ENCODE measurements around the gene PDXK.

The PDXK gene

DNA sequence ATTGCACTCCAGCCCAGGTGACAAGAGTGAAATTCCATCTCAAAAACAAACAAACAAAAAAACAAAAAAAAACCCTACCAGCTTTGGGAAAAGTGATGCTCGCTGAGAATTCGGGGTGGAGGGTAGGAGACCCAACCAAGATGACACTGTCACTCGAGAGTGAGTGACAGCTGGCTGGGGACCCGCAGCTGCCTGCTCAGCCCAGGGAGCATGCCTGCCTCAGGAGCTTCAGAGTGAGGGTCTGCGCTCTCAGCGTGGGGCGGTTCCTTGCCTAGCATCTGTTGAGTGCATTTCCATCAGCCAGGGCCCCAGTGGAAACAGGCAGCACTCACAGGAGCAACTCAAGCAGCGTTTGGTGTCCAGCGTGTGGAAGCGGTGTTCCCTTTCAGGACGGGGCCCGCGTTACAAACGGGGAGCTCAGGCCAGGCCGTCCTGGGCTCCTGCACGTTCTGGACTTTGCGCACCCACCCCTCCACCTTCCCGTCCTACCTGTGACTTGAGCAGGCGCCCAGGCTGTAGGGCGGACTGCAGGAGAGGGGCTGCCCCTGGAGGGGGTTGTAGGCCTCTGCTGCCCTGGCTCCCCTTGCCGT lies 51.2 kb downstream of the PDXK start:
- no peak for ATAC-seq

DNA sequence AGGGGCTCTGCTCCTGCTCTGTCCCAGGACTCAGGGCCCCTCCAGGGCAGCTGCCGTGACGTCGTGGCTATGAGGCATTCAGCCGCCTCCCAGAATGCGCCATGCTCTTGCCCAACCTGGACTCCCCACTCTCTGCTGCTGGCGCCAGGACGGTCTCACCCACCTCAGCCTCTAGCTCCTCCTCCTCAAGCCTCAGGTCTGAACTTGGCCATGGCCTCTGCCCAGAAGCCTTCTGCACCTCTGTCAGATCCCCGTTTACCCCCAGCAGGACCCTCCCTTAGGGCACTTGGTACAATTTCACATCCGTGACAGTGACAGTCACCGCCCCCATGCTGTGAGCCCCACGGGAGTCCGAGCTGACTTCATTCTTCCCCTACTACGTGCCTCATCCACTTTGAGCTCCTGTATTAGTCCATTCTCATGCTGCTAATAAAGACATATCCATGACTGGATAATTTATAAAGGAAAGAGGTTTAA lies 52.3 kb downstream of the PDXK start:
- Mint-ChIP-seq H3K27ac (no peak overlapping the region), H3K4me1 (peaks cover 35% of the 10 kb centered on the region), H3K9me3 (no peaks in the 10 kb centered on the region), H3K4me3 (no peak overlapping the region), H3K36me3 (peaks cover 35% of the 10 kb centered on the region)
- ATAC-seq (no peak), DNase-seq (ENCODE audit: low spot score in 2 of 2) (no peak)

More for the DNA sequence above, 51.2 kb downstream of the PDXK start:
- no peak for DNase-seq (ENCODE audit: low spot score in 2 of 2)
- Mint-ChIP-seq H3K27ac (no peak overlapping the region), H3K4me1 (peaks cover 29% of the 10 kb centered on the region), H3K36me3 (peaks cover 33% of the 10 kb centered on the region), H3K4me3 (no peak overlapping the region), H3K9me3 (no peaks in the 10 kb centered on the region)

DNA sequence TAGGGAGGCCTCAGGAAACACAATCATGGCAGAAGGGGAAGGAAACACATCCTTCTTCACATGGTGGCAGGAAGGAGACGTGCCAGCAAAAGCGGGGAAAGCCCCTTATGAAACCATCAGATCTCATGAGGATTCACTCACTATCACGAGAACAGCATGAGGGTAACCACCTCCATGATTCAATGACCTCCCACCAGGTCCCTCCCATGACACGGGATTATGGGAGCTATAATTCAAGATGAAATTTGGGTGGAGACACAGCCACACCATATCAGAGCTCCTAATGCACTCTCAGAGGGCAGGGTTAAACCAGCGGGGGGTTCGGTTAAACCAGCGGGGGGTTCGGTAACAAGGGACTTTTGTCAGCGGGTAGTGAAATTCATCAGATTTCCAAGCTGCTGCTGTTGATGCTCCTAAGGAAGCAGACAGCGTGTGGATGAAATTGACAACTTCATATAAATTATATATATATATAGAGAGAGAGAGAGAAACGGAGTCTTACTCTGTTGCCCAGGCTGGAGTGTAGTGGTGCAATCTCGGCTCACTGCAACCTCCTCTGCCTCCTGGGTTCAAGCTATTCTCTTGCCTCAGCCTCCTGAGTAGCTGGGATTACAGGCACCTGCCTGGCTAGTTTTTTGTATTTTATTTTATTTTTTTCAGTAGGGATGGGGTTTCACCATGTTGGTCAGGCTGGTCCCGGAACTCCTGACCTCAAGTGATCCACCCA lies 52.9 kb downstream of the PDXK start:
- H3K27ac Mint-ChIP-seq, result no peak overlapping the region
- ATAC-seq (no peak), DNase-seq (ENCODE audit: low spot score in 2 of 2) (no peak)
- H3K36me3 Mint-ChIP-seq, result peaks cover 35% of the 10 kb centered on the region
- peaks cover 35% of the 10 kb centered on the region for H3K4me1 Mint-ChIP-seq
- no peaks in the 10 kb centered on the region for H3K9me3 Mint-ChIP-seq
- no peak overlapping the region for H3K4me3 Mint-ChIP-seq

DNA sequence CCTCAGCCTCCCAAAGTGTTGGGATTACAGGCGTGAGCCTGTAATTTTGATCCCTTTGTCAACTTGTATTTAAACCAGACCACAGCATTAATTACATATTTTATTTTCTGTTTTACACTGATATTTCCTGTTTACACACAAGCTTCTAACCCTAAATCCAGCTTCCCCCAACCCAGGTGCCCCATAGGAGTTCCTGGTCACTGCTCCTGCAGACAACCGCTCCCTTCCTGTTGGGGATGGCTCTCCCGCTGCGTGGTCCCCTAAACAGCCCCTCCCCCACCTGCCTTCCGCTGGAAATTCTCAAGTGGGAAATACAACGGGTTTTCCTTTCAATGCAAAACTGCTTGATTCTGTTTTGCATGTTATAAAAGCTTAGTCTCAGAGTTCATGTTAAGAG lies 53.5 kb downstream of the PDXK start:
- Mint-ChIP-seq H3K27ac (no peak overlapping the region), H3K4me1 (peaks cover 37% of the 10 kb centered on the region), H3K36me3 (peaks cover 35% of the 10 kb centered on the region), H3K4me3 (no peak overlapping the region), H3K9me3 (no peaks in the 10 kb centered on the region)
- ATAC-seq (no peak), DNase-seq (ENCODE audit: low spot score in 2 of 2) (no peak)

DNA sequence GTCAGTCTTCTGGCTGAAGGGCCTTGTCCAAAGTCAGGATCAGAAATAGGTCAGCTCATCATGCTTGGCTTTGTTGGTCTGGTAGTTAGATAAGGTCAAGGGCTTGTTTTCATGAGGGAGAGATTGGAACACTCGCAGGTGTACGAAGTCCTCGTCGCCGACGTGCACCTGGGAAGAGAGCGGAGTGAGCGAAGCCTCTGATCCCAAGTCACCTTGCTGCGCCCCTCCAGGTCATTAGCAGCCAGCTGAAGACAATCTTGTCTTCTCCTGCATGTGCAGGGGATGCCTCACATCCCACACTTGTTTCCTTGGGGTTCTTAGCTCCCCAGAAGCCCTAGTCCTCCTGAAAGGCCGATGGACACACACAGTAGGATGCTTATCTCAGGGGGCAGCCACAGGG lies 55.2 kb downstream of the PDXK start:
- Mint-ChIP-seq H3K27ac (no peak overlapping the region), H3K36me3 (peaks cover 29% of the 10 kb centered on the region), H3K9me3 (no peaks in the 10 kb centered on the region), H3K4me1 (peaks cover 53% of the 10 kb centered on the region), H3K4me3 (peak overlapping the region; percentile 88)
- DNase-seq (ENCODE audit: low spot score in 2 of 2) (no peak), ATAC-seq (no peak)

DNA sequence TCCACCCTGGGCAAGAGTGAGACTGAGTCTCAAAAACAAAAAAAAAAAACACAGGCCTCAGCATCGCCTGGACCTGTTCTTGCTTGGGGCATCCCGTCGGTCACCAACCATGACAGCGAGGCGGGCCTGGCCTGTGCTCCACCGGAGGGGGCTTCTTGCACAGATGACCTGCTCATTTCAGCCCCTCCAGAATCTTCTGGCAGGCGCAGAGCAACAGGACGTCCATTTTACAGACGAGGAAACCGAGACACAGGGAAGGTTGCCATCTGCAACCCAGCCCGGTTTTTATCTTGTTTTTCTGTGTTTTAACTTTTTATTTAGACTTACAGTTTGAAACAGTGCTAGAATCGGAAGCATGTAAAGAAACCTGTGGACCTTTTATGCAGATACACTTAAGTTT lies 56.3 kb downstream of the PDXK start:
- DNase-seq (ENCODE audit: low spot score in 2 of 2) (no peak), ATAC-seq (no peak)
- Mint-ChIP-seq H3K4me1 (peaks cover 57% of the 10 kb centered on the region), H3K9me3 (no peaks in the 10 kb centered on the region), H3K4me3 (peak overlapping the region; percentile 88), H3K36me3 (peaks cover 29% of the 10 kb centered on the region), H3K27ac (peak overlapping the region; percentile 84)

DNA sequence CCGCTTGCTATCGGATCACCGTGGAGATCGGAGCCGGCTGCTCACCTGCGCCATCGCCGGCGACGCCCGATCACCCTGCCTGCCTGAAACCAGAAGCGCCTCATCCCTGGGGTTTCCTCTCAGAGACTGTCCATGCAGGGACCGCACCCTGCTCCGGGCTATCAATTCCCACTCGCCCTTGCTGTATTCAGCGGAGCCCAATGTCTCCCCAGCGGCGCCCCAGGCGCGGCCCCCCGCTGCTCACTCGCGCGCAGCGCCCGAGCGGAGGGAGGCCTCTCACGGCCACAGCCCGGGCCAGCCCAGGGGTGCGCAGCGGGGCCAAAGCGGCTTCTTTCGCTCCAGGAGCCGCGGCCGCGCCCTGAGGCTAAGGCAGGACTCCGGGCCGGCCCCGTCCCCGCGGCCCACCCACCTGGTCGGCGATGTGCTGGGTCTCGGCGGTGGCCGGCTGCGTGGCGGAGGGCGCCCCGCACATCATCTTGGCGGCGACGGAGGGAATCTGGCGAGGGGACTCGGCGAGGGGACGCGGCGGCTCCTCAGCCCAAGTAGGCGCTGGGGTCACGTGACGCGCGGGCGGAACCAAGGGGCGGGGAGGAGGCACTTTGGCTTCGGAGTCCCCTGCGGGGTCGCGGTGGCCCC lies 57.0 kb downstream of the PDXK start, which contains the start of gene CSTB:
Gene CSTB (minus strand): TSS at position 514 of the 636 bp plus-strand sequence. CDS start 39 bp downstream, at position 475.
- peak within 1 kb of the TSS; percentile 88 for H3K4me3 Mint-ChIP-seq
- peak within 1 kb of the TSS; percentile 94 for H3K27ac Mint-ChIP-seq
- DNase-seq (ENCODE audit: low spot score in 2 of 2) (peak; percentile 79 to 94), ATAC-seq (peak; percentile 83)
- peaks cover 29% of the 10 kb centered on the region for H3K36me3 Mint-ChIP-seq
- no peaks in the 10 kb centered on the region for H3K9me3 Mint-ChIP-seq
- peaks cover 57% of the 10 kb centered on the region for H3K4me1 Mint-ChIP-seq

DNA sequence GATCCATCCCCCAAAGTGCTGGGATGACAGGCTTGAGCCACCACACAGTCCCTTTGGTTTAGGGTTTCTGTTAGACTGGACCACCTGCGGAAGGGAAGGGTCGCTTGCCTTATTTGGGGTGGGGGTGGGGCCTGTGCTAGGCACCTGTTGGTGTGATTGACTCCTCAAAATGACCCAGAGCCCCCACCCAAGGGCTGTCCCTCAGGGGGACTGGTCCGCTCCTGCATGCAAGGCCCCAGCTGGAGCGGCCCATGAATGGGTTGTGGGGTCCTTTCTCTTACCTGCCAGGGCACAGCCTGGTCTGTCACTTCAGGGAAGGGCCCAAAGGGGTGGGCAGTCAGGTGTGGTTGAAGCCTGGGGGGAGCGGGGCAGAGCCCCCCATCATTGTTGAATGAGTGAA lies 59.0 kb downstream of the PDXK start:
- Mint-ChIP-seq H3K36me3 (peaks cover 24% of the 10 kb centered on the region), H3K9me3 (no peaks in the 10 kb centered on the region), H3K4me3 (peak overlapping the region; percentile 88), H3K4me1 (peaks cover 56% of the 10 kb centered on the region), H3K27ac (peak overlapping the region; percentile 94)
- no peak for ATAC-seq
- DNase-seq (ENCODE audit: low spot score in 2 of 2), result no peak

DNA sequence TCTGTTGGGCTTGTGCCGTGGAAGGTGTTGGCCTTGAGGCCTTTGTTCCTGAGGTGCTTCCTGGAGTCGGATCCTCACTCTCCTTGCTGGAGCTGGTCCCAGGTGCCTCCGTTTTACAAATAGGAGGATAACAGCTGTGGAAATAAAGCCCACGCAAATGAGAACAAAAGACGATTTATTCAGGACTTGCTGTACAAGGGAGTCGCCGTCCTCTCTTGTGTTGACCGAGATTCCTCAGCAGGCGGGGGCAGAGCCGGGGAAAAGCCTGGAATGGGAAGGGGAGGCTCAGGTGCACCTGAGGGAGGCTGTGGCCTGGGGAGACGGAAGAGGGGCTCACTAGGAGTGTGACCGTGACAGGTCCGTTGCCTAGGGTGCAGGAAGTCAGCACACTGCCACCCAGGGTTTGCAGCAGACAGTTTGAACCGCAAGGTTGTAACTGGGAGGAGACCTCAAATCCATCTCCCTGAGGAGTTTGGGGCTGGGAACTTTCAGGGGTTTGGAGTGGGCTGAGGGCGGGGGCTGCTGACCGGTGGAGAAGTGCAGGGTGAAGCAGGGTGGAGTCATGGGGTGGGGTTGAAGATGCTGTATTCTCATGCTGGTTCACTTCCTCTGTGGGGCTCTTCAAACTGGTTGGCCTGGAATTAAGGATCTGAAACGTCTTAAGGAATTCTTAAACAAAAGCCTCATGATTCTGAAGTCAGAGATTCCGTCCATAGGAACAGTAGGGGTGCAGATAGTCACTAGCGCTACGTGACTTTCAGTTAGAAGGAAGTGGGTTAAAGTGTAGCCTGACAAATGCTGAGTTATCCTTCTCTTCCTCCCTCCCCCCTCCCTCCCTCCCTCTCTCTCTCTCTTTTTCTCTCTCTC lies 59.8 kb downstream of the PDXK start:
- Mint-ChIP-seq H3K4me1 (peaks cover 56% of the 10 kb centered on the region), H3K27ac (peak overlapping the region; percentile 94), H3K9me3 (no peaks in the 10 kb centered on the region), H3K4me3 (peak overlapping the region; percentile 88), H3K36me3 (peaks cover 16% of the 10 kb centered on the region)
- DNase-seq (ENCODE audit: low spot score in 2 of 2) (no peak), ATAC-seq (peak; percentile 45)

DNA sequence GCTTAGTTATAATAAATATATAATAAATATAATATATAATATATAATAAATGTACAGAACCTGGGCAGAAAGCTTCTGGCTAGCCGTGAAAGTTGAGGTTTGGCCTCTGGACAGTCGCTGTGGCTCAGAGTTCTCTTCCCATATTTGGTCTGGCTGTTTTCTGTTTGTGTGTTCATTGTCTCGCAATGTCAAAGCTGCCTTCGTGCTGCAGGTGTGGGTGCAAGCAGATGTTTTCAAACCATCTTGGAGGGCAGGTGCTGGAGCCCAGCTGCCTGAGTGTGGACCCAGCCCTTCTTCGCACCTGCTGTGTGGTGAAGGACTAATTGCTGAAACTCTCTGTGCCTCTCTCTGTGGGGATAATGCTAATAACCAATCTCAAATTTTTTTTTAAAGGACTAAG lies 60.7 kb downstream of the PDXK start:
- H3K9me3 Mint-ChIP-seq, result no peaks in the 10 kb centered on the region
- H3K4me1 Mint-ChIP-seq, result peaks cover 50% of the 10 kb centered on the region
- H3K4me3 Mint-ChIP-seq, result peak overlapping the region; percentile 88
- peak overlapping the region; percentile 94 for H3K27ac Mint-ChIP-seq
- ATAC-seq, result no peak
- DNase-seq (ENCODE audit: low spot score in 2 of 2), result no peak
- peaks cover 7% of the 10 kb centered on the region for H3K36me3 Mint-ChIP-seq

DNA sequence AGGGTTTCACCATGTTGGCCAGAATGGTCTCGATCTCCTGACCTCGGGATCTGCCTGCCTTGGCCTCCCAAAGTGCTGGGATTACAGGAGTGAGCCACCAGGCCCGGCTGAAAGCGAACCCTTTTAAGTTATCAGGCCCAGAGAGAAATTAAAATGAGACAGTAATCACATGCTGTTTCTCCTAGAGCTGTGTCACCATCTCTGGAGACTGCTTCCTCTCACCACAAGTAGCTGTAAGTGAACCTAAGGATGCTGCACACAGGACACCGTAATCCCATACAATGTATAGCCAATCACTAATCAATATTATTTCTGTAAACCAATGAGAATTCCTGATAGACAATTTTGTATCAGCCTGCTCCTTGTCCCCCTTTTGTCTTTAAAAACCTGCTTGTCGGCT lies 62.9 kb downstream of the PDXK start:
- no peak overlapping the region for H3K27ac Mint-ChIP-seq
- no peak overlapping the region for H3K4me3 Mint-ChIP-seq
- H3K36me3 Mint-ChIP-seq, result no peaks in the 10 kb centered on the region
- H3K9me3 Mint-ChIP-seq, result no peaks in the 10 kb centered on the region
- ATAC-seq, result no peak
- peaks cover 39% of the 10 kb centered on the region for H3K4me1 Mint-ChIP-seq
- DNase-seq (ENCODE audit: low spot score in 2 of 2), result no peak

DNA sequence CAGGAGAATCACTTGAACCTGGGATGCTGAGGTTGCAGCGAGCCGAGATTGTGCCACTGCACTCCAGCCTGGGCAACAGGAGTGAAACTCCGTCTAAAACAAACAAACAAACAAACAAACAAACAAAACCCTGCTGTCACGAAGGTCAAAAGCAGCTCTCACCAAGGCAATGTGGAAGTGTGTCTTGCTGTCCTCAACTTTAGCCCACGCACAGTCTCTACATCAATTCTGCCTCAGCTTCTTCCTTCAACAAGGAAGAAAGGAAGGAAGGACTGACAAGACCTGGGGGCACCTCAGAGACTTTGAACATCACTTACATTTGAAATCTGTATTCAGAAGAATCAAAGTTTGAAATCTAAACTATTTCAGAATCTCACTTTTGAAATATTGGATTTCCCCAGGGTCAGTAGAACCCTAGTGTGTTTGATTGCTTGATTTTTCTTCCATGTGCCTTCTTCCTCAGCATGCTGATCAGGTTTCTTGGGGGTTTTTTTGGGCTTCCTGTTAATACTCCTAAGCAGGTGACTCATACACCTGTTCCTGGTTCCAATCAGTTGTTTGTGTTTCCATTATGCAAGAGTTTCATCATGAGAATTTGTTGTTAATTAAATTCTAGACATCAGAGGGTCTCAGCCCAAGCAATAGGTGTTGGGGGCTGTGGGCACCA lies 63.6 kb downstream of the PDXK start:
- DNase-seq (ENCODE audit: low spot score in 2 of 2) (no peak), ATAC-seq (no peak)
- Mint-ChIP-seq H3K4me3 (no peak overlapping the region), H3K9me3 (no peaks in the 10 kb centered on the region), H3K36me3 (no peaks in the 10 kb centered on the region), H3K4me1 (peaks cover 35% of the 10 kb centered on the region), H3K27ac (peak overlapping the region; percentile 52)

DNA sequence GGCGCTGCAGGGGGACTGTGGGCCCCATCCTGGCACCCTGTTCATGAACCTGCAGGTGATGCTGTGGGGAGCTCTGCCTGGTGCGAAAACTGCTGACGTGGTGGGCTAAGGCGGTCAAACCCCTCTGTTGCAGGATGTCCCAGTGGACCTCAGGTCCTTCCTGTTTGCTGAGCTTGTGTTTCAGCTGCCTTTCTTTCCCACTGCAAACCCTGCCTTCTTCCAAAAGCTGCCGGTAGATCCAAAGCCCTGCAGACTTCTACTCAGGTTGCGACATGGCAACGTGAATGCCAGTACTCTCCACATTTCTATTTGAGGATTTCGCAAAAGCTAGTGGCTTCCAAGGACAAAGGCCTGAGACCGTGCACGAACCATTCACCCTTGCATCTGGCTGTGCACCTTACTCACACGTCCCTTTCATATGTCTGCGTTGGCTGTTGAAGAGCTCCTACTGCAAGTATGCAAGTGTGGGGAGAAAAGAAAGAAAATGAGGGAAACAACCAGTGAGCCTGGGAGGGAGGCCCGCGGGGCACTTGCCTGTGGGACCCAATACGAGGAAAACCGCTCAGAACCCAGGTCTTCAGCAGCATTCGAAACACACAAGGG lies 64.3 kb downstream of the PDXK start:
- H3K4me1 Mint-ChIP-seq, result peaks cover 30% of the 10 kb centered on the region
- ATAC-seq (no peak), DNase-seq (ENCODE audit: low spot score in 2 of 2) (no peak)
- peak overlapping the region; percentile 63 for H3K27ac Mint-ChIP-seq
- no peaks in the 10 kb centered on the region for H3K9me3 Mint-ChIP-seq
- H3K4me3 Mint-ChIP-seq, result no peak overlapping the region
- H3K36me3 Mint-ChIP-seq, result no peaks in the 10 kb centered on the region

DNA sequence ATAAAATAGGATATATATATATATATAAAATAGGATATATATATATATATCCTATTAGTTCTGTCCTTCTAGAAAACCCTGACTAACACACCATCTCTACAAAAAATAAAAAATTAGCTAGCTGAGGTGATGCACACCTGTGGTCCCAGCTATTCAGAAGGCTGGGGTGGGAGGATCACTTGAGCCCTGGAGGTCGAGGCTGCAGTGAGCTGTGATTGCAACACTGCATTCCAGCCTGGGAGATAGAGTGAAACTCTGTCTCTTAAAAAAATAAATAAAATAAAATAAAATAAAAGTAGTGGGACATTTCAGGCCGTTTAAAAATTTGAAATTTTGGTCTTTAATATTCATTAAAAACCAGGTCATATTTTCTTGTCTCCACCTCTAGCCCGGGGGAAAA lies 66.2 kb downstream of the PDXK start:
- Mint-ChIP-seq H3K9me3 (no peaks in the 10 kb centered on the region), H3K36me3 (peaks cover 14% of the 10 kb centered on the region), H3K4me1 (peaks cover 17% of the 10 kb centered on the region), H3K27ac (peak overlapping the region; percentile 60), H3K4me3 (no peak overlapping the region)
- DNase-seq (ENCODE audit: low spot score in 2 of 2), result no peak
- no peak for ATAC-seq

Measured in stimulated activated effector memory CD8-positive, alpha-beta T cell treated with anti-CD3 and anti-CD28 coated beads, Interleukin-12 subunit alpha, Interleukin-12 subunit beta, amount 100 ng/mL, for 72 hours (primary cell).